Liver (tissue), 9 donors: ENCODE results near the gene ASTN1. TPM values are rescaled to one million over a fixed set of nuclear protein-coding genes. Genes with fewer than 3 reads are reported as not detected.

Experiments
- DNase-seq: peaks from one replicate; pipeline ENCODE4 v3.0.0-alpha.2; 2017; ENCODE audit warnings: low spot score
- H3K27ac ChIP-seq, 2 donors: one replicate each; pipeline ENCODE4 v1.7.0; 2013; ENCODE audit warnings: inconsistent platforms in 2 of 2, low read length in 2 of 2, control low read depth in 1 of 2, low read depth in 1 of 2, mild to moderate bottlenecking in 1 of 2
- H3K27me3 ChIP-seq, 4 donors: one replicate each; pipeline versions ENCODE4 v1.6.1 to v1.7.0; 2013; ENCODE audit warnings: low read length in 3 of 4, inconsistent platforms in 1 of 4, mild to moderate bottlenecking in 1 of 4, moderate library complexity in 1 of 4; ENCODE audit not compliant: control insufficient read depth in 4 of 4, insufficient read depth in 4 of 4
- H3K36me3 ChIP-seq, 4 donors: one replicate each; pipeline versions ENCODE4 v1.6.1 to v1.7.0; 2013; ENCODE audit warnings: low read length in 3 of 4, mild to moderate bottlenecking in 3 of 4, low read depth in 1 of 4, moderate library complexity in 1 of 4; ENCODE audit not compliant: control insufficient read depth in 4 of 4, insufficient read depth in 3 of 4
- H3K4me1 ChIP-seq, 4 donors: one replicate each; pipeline versions ENCODE4 v1.6.1 to v1.7.0; 2013; ENCODE audit warnings: low read length in 3 of 4, mild to moderate bottlenecking in 3 of 4, moderate library complexity in 1 of 4; ENCODE audit not compliant: control insufficient read depth in 4 of 4, insufficient read depth in 4 of 4
- H3K4me3 ChIP-seq, 3 donors: one replicate each; pipeline versions ENCODE4 v1.6.1 to v1.7.0; 2013; ENCODE audit warnings: low read length in 3 of 3, control low read depth in 1 of 3, low read depth in 1 of 3, mild to moderate bottlenecking in 1 of 3
- H3K9ac ChIP-seq, 2 donors: one replicate each; pipeline ENCODE4 v1.7.0; 2013; ENCODE audit warnings: low read length in 2 of 2, mild to moderate bottlenecking in 2 of 2, moderate library complexity in 2 of 2, control low read depth in 1 of 2, low read depth in 1 of 2
- H3K9me3 ChIP-seq, 4 donors: one replicate each; pipeline versions ENCODE4 v1.6.1 to v1.7.0; 2013; ENCODE audit warnings: low read length in 3 of 4; ENCODE audit not compliant: control insufficient read depth in 4 of 4
- CTCF ChIP-seq: fragments of 150-350 bp; IDR thresholded peaks from 2 replicates; pipeline ENCODE4 v1.5.1; 2017; ENCODE audit warnings: improper control_type of control experiment, low read depth, low read length; ENCODE audit not compliant: missing input control
- EGR1 ChIP-seq, 2 donors: IDR thresholded peaks; 2 replicates each; pipeline ENCODE4 v1.6.1; 2016 to 2018; ENCODE audit warnings: antibody characterized with exemption in 2 of 2, low read depth in 2 of 2
- FOXA1 ChIP-seq: IDR thresholded peaks from 2 replicates; pipeline ENCODE4 v1.6.1; 2016; ENCODE audit warnings: antibody characterized with exemption
- FOXA2 ChIP-seq: IDR thresholded peaks from 2 replicates; pipeline ENCODE4 v1.6.1; 2016; ENCODE audit warnings: antibody characterized with exemption
- GABPA ChIP-seq, 2 donors: IDR thresholded peaks in 1 of 2; conservative IDR thresholded peaks in 1 of 2; 2 replicates each; pipeline ENCODE4 v1.6.1; 2016; ENCODE audit warnings: antibody characterized with exemption in 2 of 2, mild to moderate bottlenecking in 1 of 2, moderate library complexity in 1 of 2
- HNF4A ChIP-seq, 2 donors: conservative IDR thresholded peaks; 2 replicates each; pipeline ENCODE4 v1.6.1; 2016; ENCODE audit warnings: antibody characterized with exemption in 2 of 2, mild to moderate bottlenecking in 2 of 2
- HNF4G ChIP-seq: IDR thresholded peaks from 2 replicates; pipeline ENCODE4 v1.6.1; 2016; ENCODE audit warnings: antibody characterized with exemption
- JUND ChIP-seq, 2 donors: IDR thresholded peaks; 2 replicates each; pipeline ENCODE4 v1.6.1; 2016; ENCODE audit warnings: antibody characterized with exemption in 2 of 2
- NR2F2 ChIP-seq: IDR thresholded peaks from 2 replicates; pipeline ENCODE4 v1.6.1; 2016; ENCODE audit warnings: antibody characterized with exemption
- RAD21 ChIP-seq, 2 donors: IDR thresholded peaks; 2 replicates each; pipeline ENCODE4 v1.6.1; 2016; ENCODE audit warnings: antibody characterized with exemption in 2 of 2, mild to moderate bottlenecking in 2 of 2
- RXRA ChIP-seq, 2 donors: IDR thresholded peaks; 2 replicates each; pipeline ENCODE4 v1.6.1; 2017 to 2018; ENCODE audit warnings: antibody characterized with exemption in 2 of 2, mild to moderate bottlenecking in 1 of 2
- SP1 ChIP-seq: IDR thresholded peaks from 2 replicates; pipeline ENCODE4 v1.6.1; 2018; ENCODE audit warnings: antibody characterized with exemption, mild to moderate bottlenecking
- TAF1 ChIP-seq: conservative IDR thresholded peaks from 2 replicates; pipeline ENCODE4 v1.6.1; 2016; ENCODE audit warnings: antibody characterized with exemption, mild to moderate bottlenecking
- YY1 ChIP-seq: IDR thresholded peaks from 2 replicates; pipeline ENCODE4 v1.6.1; 2016; ENCODE audit warnings: antibody characterized with exemption, mild to moderate bottlenecking
- ZBTB33 ChIP-seq: IDR thresholded peaks from 2 replicates; pipeline ENCODE4 v1.6.1; 2016; ENCODE audit warnings: antibody characterized with exemption
- WGBS: extraction: QIAGEN DNeasy Blood & Tissue Kit; methylation state at CpG from one replicate; pipeline ENCODE4 v1.1.7; 2013; 5-methylcytosine and 5-hydroxymethylcytosine counted together
- polyA plus RNA-seq, 2 donors: library from polyadenylated mRNA; stranded (reverse) in 1 of 2; unstranded in 1 of 2; fragments of 200-250 nt in 1 of 2; fragments of >200 nt in 1 of 2; fragmentation: Nextera tagmentation in 1 of 2; extraction: Ambion mirVana in 1 of 2; gene quantifications; one replicate each; pipeline versions ENCODE4 v1.2.1 to v1.2.3, GENCODE V29; 2013 to 2015
- total RNA-seq, 2 donors: library from RNA; depleted of rRNA; stranded (reverse); fragments of >200 nt; gene quantifications; one replicate each; pipeline ENCODE4 v1.2.3, GENCODE V29; 2014
- TF ChIP-seq, protein P1 (sequence below): IDR thresholded peaks from 2 replicates; pipeline ENCODE4 v1.6.1; 2016; ENCODE audit warnings: antibody characterized with exemption
- TF ChIP-seq, protein P2 (sequence below): IDR thresholded peaks from 2 replicates; pipeline ENCODE4 v1.6.1; 2016; ENCODE audit warnings: antibody characterized with exemption
- TF ChIP-seq, protein P3 (sequence below): IDR thresholded peaks from 2 replicates; pipeline ENCODE4 v1.6.1; 2016; ENCODE audit warnings: antibody characterized with exemption, mild to moderate bottlenecking
- donor health status: healthy.
- donor health status: healthy.
- donor health status: healthy.
- donor health status: healthy.
- donor health status: healthy.

The ASTN1 gene
- total and polyA plus RNA-seq, 4 donors, result 0.10 to 0.28 (median 0.18) TPM

DNA sequence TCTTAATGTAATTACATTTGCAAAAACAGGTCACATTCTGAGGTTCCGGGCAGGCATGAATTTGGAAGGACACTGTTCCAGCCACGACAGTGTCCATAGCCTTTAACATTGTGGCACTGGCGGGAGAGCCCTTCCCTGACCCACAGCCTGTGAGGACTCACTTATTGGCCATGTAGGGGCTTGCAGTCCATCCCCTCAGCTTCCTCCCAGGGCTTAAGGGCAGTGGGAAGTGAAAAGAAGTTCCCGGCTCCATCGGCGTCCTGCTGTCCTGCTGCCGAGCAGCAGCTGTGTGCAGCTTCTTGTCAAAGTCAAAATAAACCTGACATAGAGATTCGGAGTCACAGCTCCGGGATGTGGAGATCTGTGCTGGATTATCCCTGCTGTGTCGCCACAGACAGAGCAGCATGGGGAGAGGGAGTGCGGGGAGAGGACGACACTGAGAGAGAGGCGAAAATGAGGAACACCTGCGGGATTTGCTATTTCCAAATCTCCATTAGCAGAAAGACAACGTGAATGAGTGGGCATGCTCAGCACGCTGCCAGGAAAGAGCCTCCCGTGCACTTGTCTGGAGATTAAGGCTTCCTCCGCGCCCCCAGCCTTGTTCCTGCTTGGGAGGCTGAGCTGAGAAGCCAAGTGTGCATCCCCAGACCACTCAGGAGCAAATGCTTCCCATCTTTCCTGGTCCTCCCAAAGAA is 260.3 kb downstream of the ASTN1 start:
- WGBS, result 22% methylated on average over 19 of the region's 19 CpGs
- H3K4me3 ChIP-seq, result no peak overlapping the region
- H3K4me1 ChIP-seq, result no peaks in the 10 kb centered on the region
- peaks cover 0 to 9% (median 2%) of the 10 kb centered on the region in 4 donors for H3K27me3 ChIP-seq
- no peaks in the 10 kb centered on the region for H3K36me3 ChIP-seq
- no peak overlapping the region for H3K27ac ChIP-seq
- no peaks in the 10 kb centered on the region for H3K9me3 ChIP-seq
- no peak overlapping the region for H3K9ac ChIP-seq
- TF ChIP-seq FOXA2 (no peak), SP1 (no peak), EGR1 (IDR thresholded peaks at IDR 0.05; ENCODE audit: low read depth in 2 of 2) (no peak)
- TF ChIP-seq, protein P1, sequence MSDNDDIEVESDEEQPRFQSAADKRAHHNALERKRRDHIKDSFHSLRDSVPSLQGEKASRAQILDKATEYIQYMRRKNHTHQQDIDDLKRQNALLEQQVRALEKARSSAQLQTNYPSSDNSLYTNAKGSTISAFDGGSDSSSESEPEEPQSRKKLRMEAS, result no peak
- DNase-seq, result no peak

GRCh38 chr1:176903474-176903873 is 261.0 kb downstream of the ASTN1 start:
- WGBS, result 52% methylated on average over 4 of the region's 4 CpGs
- no peaks in the 10 kb centered on the region for H3K4me1 ChIP-seq
- H3K9me3 ChIP-seq, result no peaks in the 10 kb centered on the region
- H3K27ac ChIP-seq, result no peak overlapping the region
- TF ChIP-seq JUND (IDR thresholded peaks at IDR 0.05) (no peak), RAD21 (IDR thresholded peaks at IDR 0.05) (no peak), FOXA1 (no peak), HNF4A (conservative IDR thresholded peaks at IDR 0.05) (no peak), CTCF (no peak), FOXA2 (no peak), TAF1 (no peak)
- TF ChIP-seq, protein P1, result no peak
- TF ChIP-seq, protein P2, sequence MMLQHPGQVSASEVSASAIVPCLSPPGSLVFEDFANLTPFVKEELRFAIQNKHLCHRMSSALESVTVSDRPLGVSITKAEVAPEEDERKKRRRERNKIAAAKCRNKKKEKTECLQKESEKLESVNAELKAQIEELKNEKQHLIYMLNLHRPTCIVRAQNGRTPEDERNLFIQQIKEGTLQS, result no peak
- H3K4me3 ChIP-seq, result no peak overlapping the region
- no peak overlapping the region for H3K9ac ChIP-seq
- H3K27me3 ChIP-seq, result peaks cover 0 to 10% (median 2%) of the 10 kb centered on the region in 4 donors
- DNase-seq, result no peak
- H3K36me3 ChIP-seq, result no peaks in the 10 kb centered on the region

- DNase-seq, result no peak
- peaks cover 0 to 17% (median 5%) of the 10 kb centered on the region in 4 donors for H3K27me3 ChIP-seq
- H3K4me3 ChIP-seq, result no peak overlapping the region
- 83% methylated on average over 2 of the region's 2 CpGs for WGBS
- TF ChIP-seq EGR1 (IDR thresholded peaks at IDR 0.05; ENCODE audit: low read depth in 2 of 2) (no peak), HNF4A (conservative IDR thresholded peaks at IDR 0.05) (no peak), RXRA (IDR thresholded peaks at IDR 0.05) (no peak), FOXA1 (no peak), SP1 (no peak), GABPA (IDR thresholded peaks at IDR 0.05 in 1 of 2, conservative IDR thresholded peaks at IDR 0.05 in 1 of 2) (no peak), TAF1 (no peak), HNF4G (no peak), ZBTB33 (no peak), JUND (IDR thresholded peaks at IDR 0.05) (no peak), YY1 (no peak), NR2F2 (no peak), FOXA2 (no peak)
- TF ChIP-seq, protein P1, result no peak
- TF ChIP-seq, protein P2, result no peak
- TF ChIP-seq, protein P3, sequence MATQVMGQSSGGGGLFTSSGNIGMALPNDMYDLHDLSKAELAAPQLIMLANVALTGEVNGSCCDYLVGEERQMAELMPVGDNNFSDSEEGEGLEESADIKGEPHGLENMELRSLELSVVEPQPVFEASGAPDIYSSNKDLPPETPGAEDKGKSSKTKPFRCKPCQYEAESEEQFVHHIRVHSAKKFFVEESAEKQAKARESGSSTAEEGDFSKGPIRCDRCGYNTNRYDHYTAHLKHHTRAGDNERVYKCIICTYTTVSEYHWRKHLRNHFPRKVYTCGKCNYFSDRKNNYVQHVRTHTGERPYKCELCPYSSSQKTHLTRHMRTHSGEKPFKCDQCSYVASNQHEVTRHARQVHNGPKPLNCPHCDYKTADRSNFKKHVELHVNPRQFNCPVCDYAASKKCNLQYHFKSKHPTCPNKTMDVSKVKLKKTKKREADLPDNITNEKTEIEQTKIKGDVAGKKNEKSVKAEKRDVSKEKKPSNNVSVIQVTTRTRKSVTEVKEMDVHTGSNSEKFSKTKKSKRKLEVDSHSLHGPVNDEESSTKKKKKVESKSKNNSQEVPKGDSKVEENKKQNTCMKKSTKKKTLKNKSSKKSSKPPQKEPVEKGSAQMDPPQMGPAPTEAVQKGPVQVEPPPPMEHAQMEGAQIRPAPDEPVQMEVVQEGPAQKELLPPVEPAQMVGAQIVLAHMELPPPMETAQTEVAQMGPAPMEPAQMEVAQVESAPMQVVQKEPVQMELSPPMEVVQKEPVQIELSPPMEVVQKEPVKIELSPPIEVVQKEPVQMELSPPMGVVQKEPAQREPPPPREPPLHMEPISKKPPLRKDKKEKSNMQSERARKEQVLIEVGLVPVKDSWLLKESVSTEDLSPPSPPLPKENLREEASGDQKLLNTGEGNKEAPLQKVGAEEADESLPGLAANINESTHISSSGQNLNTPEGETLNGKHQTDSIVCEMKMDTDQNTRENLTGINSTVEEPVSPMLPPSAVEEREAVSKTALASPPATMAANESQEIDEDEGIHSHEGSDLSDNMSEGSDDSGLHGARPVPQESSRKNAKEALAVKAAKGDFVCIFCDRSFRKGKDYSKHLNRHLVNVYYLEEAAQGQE, result no peak
- H3K27ac ChIP-seq, result no peak overlapping the region
- no peaks in the 10 kb centered on the region for H3K9me3 ChIP-seq
- H3K36me3 ChIP-seq, result no peaks in the 10 kb centered on the region
- H3K9ac ChIP-seq, result no peak overlapping the region
- peaks cover 0 to 4% (median 3%) of the 10 kb centered on the region in 4 donors for H3K4me1 ChIP-seq
Observed at GRCh38 chr1:176899321-176899720, 265.2 kb downstream of the ASTN1 start.
